Cardiac muscle cell (in vitro differentiated cells and primary cell): Measurements from ENCODE around the gene CLDN20. TPM values are rescaled to one million over a fixed set of nuclear protein-coding genes. Genes with fewer than 3 reads are reported as not detected.

Experiments used
- DNase-seq, 2 donors: peaks; one replicate each; pipeline versions ENCODE4 v3.0.0 to v3.0.0-alpha.2; 2010 to 2017; ENCODE audit warnings: low read depth in 1 of 2, low spot score in 1 of 2
- H3K27ac ChIP-seq: fragments of 200-600 bp; sonication (generic); 2 replicates; pipeline ENCODE4 v1.5.1; 2016
- H3K27me3 ChIP-seq: fragments of 200-600 bp; sonication (generic); 2 replicates; pipeline ENCODE4 v1.6.0; 2016; ENCODE audit warnings: control low read depth
- H3K36me3 ChIP-seq: fragments of 200-600 bp; sonication (generic); 2 replicates; pipeline ENCODE4 v1.5.1; 2016; ENCODE audit warnings: control low read depth
- H3K4me1 ChIP-seq: fragments of 200-600 bp; sonication (generic); 2 replicates; pipeline ENCODE4 v1.8.1; 2017; ENCODE audit warnings: low read depth, mild to moderate bottlenecking, mixed run types
- H3K4me3 ChIP-seq: fragments of 200-600 bp; sonication (generic); 2 replicates; pipeline ENCODE4 v1.5.1; 2016; ENCODE audit warnings: mild to moderate bottlenecking
- H3K9me3 ChIP-seq: fragments of 200-600 bp; sonication (generic); 2 replicates; pipeline ENCODE4 v1.5.1; 2017; ENCODE audit warnings: low read depth, mild to moderate bottlenecking, control low read depth
- CTCF ChIP-seq: IDR thresholded peaks from 2 replicates; pipeline ENCODE4 v1.5.1; 2012; ENCODE audit warnings: low read depth, mild to moderate bottlenecking, low read length
- polyA plus RNA-seq: library from polyadenylated mRNA; unstranded; fragments of >200 nt; fragmentation: Nextera tagmentation; extraction: Ambion mirVana; gene quantifications from 2 replicates; pipeline ENCODE4 v1.2.1, GENCODE V29; 2016
- total RNA-seq: library from RNA; depleted of rRNA; stranded (reverse); fragments of >200 nt; gene quantifications from 2 replicates; pipeline ENCODE4 v1.2.3, GENCODE V29; 2016

The CLDN20 gene
- total and polyA plus RNA-seq, 2 experiments from 2014 or later = 0.44 TPM; not detected in 1

- no peak for TF ChIP-seq CTCF
- H3K36me3 ChIP-seq = no peaks in the 10 kb centered on the region
- H3K27ac ChIP-seq = no peak overlapping the region
- peaks cover 5% of the 10 kb centered on the region for H3K4me1 ChIP-seq
- no peak for DNase-seq
- no peaks in the 10 kb centered on the region for H3K9me3 ChIP-seq
- H3K27me3 ChIP-seq = no peaks in the 10 kb centered on the region
- H3K4me3 ChIP-seq = no peak overlapping the region
Measured at GRCh38 chr6:155291291-155291690, 27.5 kb downstream of the CLDN20 start.

GRCh38 chr6:155292711-155293110 is 28.9 kb downstream of the CLDN20 start:
- H3K9me3 ChIP-seq = no peaks in the 10 kb centered on the region
- H3K36me3 ChIP-seq = peaks cover 7% of the 10 kb centered on the region
- peaks cover 5% of the 10 kb centered on the region for H3K4me1 ChIP-seq
- no peak overlapping the region for H3K4me3 ChIP-seq
- no peaks in the 10 kb centered on the region for H3K27me3 ChIP-seq
- DNase-seq = no peak
- TF ChIP-seq CTCF = no peak
- H3K27ac ChIP-seq = no peak overlapping the region

- DNase-seq = no peak
Measured at GRCh38 chr6:155297669-155298068, 33.9 kb downstream of the CLDN20 start.

GRCh38 chr6:155301867-155302266 is 38.1 kb downstream of the CLDN20 start:
- H3K9me3 ChIP-seq = no peaks in the 10 kb centered on the region
- peaks cover 11% of the 10 kb centered on the region for H3K36me3 ChIP-seq
- DNase-seq = peak in 1 of 2 donors; percentile 63
- no peak for TF ChIP-seq CTCF
- no peak overlapping the region for H3K4me3 ChIP-seq
- H3K27me3 ChIP-seq = no peaks in the 10 kb centered on the region
- H3K27ac ChIP-seq = no peak overlapping the region
- no peaks in the 10 kb centered on the region for H3K4me1 ChIP-seq

More at GRCh38 chr6:155297669-155298068, 33.9 kb downstream of the CLDN20 start:
- Histone ChIP-seq H3K9me3 (no peaks in the 10 kb centered on the region), H3K4me3 (no peak overlapping the region), H3K4me1 (no peaks in the 10 kb centered on the region), H3K36me3 (peaks cover 12% of the 10 kb centered on the region), H3K27ac (no peak overlapping the region), H3K27me3 (no peaks in the 10 kb centered on the region)
- no peak for TF ChIP-seq CTCF

GRCh38 chr6:155303361-155303870 is 39.6 kb downstream of the CLDN20 start:
- H3K4me3 ChIP-seq = no peak overlapping the region
- no peaks in the 10 kb centered on the region for H3K9me3 ChIP-seq
- no peaks in the 10 kb centered on the region for H3K27me3 ChIP-seq
- no peaks in the 10 kb centered on the region for H3K4me1 ChIP-seq
- peaks cover 6% of the 10 kb centered on the region for H3K36me3 ChIP-seq
- no peak for TF ChIP-seq CTCF
- peak in 1 of 2 donors; percentile 69 for DNase-seq
- H3K27ac ChIP-seq = no peak overlapping the region
